Endodermal cell (in vitro differentiated cells): Measurements from ENCODE around the gene GRID1. TPM values are rescaled to one million over a fixed set of nuclear protein-coding genes. Genes with fewer than 3 reads are reported as not detected.

Source experiments
- DNase-seq: peaks from one replicate; pipeline ENCODE4 v3.0.0-alpha.2; 2017
- H3K27ac ChIP-seq: 2 replicates; pipeline ENCODE4 v1.5.1; 2013; ENCODE audit warnings: mild to moderate bottlenecking, low read depth, low read length, moderate library complexity
- H3K27me3 ChIP-seq: 2 replicates; pipeline ENCODE4 v1.6.1; 2013; ENCODE audit warnings: mild to moderate bottlenecking, low read length, moderate library complexity; ENCODE audit not compliant: insufficient read depth, control insufficient read depth, poor library complexity, severe bottlenecking
- H3K36me3 ChIP-seq: 2 replicates; pipeline ENCODE4 v1.7.0; 2013; ENCODE audit warnings: mild to moderate bottlenecking, low read length, moderate library complexity; ENCODE audit not compliant: control insufficient read depth, insufficient read depth
- H3K4me1 ChIP-seq: one replicate; pipeline ENCODE4 v1.7.0; 2013; ENCODE audit warnings: low read length; ENCODE audit not compliant: control insufficient read depth, insufficient read depth
- H3K4me3 ChIP-seq: 2 replicates; pipeline ENCODE4 v1.5.1; 2013; ENCODE audit warnings: mild to moderate bottlenecking, low read length, moderate library complexity
- H3K9ac ChIP-seq: 2 replicates; pipeline ENCODE4 v1.6.1; 2013; ENCODE audit warnings: mild to moderate bottlenecking, low read length, moderate library complexity; ENCODE audit not compliant: poor library complexity, severe bottlenecking; ENCODE audit errors: extremely low read depth
- H3K9me3 ChIP-seq: 2 replicates; pipeline ENCODE4 v1.6.1; 2013; ENCODE audit warnings: mild to moderate bottlenecking, low read length, moderate library complexity; ENCODE audit not compliant: control insufficient read depth
- H3K27ac Mint-ChIP-seq: 2 replicates; pipeline ENCODE4 v1.8.0; 2020; ENCODE audit warnings: mixed read lengths
- H3K27me3 Mint-ChIP-seq: 2 replicates; pipeline ENCODE4 v1.8.0; 2021; ENCODE audit warnings: mild to moderate bottlenecking, mixed read lengths; ENCODE audit not compliant: insufficient read depth
- H3K36me3 Mint-ChIP-seq: 2 replicates; pipeline ENCODE4 v1.8.0; 2020; ENCODE audit warnings: low read depth, mixed read lengths
- H3K4me1 Mint-ChIP-seq: 2 replicates; pipeline ENCODE4 v1.8.0; 2020; ENCODE audit warnings: mixed read lengths
- H3K4me3 Mint-ChIP-seq: 2 replicates; pipeline ENCODE4 v1.8.0; 2020; ENCODE audit warnings: mild to moderate bottlenecking, moderate library complexity, mixed read lengths
- H3K9me3 Mint-ChIP-seq: 2 replicates; pipeline ENCODE4 v1.8.0; 2020; ENCODE audit warnings: mild to moderate bottlenecking, mixed read lengths
- CTCF ChIP-seq: fragments of 200-600 bp; sonication (generic); conservative IDR thresholded peaks from 2 replicates; pipeline ENCODE4 v1.5.0; 2021; ENCODE audit warnings: antibody characterized with exemption, mild to moderate bottlenecking
- WGBS, 2 experiments: methylation state at CpG; one replicate each; pipeline versions ENCODE4 v1.1.5 to v1.1.7; 2013; ENCODE audit warnings: missing lambda C conversion rate in 2 of 2, mixed read lengths in 1 of 2; ENCODE audit not compliant: insufficient coverage in 1 of 2, insufficient read length in 1 of 2; 5-methylcytosine and 5-hydroxymethylcytosine counted together
- total RNA-seq, 2 donors: library from RNA; stranded (reverse); fragmentation: NEBNext Ultra II Directional in 1 of 2; extraction: Animal tissue kit (Norgen Biotek cat#: 25700) in 1 of 2; gene quantifications; 2 replicates in 1 of 2; 3 replicates in 1 of 2; pipeline ENCODE4 v1.2.1, GENCODE V29; 2021

Gene GRID1
- total RNA-seq, 2 donors from 2014 or later = 0.13 to 0.53 TPM

GRCh38 chr10:86413046-86413728 lies 46.6 kb upstream of the GRID1 start:
- no peak overlapping the region for H3K4me3 Mint-ChIP-seq
- Histone ChIP-seq H3K27ac (no peak overlapping the region), H3K9ac (no peak overlapping the region), H3K4me1 (no peaks in the 10 kb centered on the region), H3K27me3 (no peaks in the 10 kb centered on the region), H3K4me3 (no peak overlapping the region), H3K9me3 (peaks cover 10% of the 10 kb centered on the region), H3K36me3 (no peaks in the 10 kb centered on the region)
- no peak for TF ChIP-seq CTCF
- no peaks in the 10 kb centered on the region for H3K4me1 Mint-ChIP-seq
- H3K36me3 Mint-ChIP-seq = no peaks in the 10 kb centered on the region
- WGBS, 2 experiments = 92 to 93% methylated on average over 3 to 5 of the region's 6 CpGs
- no peaks in the 10 kb centered on the region for H3K27me3 Mint-ChIP-seq
- no peak for DNase-seq
- H3K27ac Mint-ChIP-seq = no peak overlapping the region
- H3K9me3 Mint-ChIP-seq = peaks cover 8% of the 10 kb centered on the region

GRCh38 chr10:86411852-86412560 lies 45.4 kb upstream of the GRID1 start:
- Histone ChIP-seq H3K4me3 (no peak overlapping the region), H3K9me3 (peaks cover 10% of the 10 kb centered on the region)
- H3K36me3 Mint-ChIP-seq = no peaks in the 10 kb centered on the region

GRCh38 chr10:86411281-86411841 lies 44.8 kb upstream of the GRID1 start:
- H3K27ac ChIP-seq = no peak overlapping the region
- H3K27ac Mint-ChIP-seq = no peak overlapping the region
- peak overlapping the region; percentile 49 for H3K4me3 ChIP-seq
- no peaks in the 10 kb centered on the region for H3K36me3 ChIP-seq
- H3K9me3 Mint-ChIP-seq = peaks cover 8% of the 10 kb centered on the region
- H3K9ac ChIP-seq = no peak overlapping the region
- H3K27me3 Mint-ChIP-seq = no peaks in the 10 kb centered on the region
- H3K27me3 ChIP-seq = no peaks in the 10 kb centered on the region
- H3K4me1 ChIP-seq = no peaks in the 10 kb centered on the region
- H3K4me1 Mint-ChIP-seq = no peaks in the 10 kb centered on the region
- WGBS, 2 experiments = 89 to 96% methylated on average over 4 to 7 of the region's 7 CpGs
- DNase-seq = no peak
- H3K9me3 ChIP-seq = peaks cover 10% of the 10 kb centered on the region
- no peak for TF ChIP-seq CTCF
- no peaks in the 10 kb centered on the region for H3K36me3 Mint-ChIP-seq
- no peak overlapping the region for H3K4me3 Mint-ChIP-seq

More at GRCh38 chr10:86411852-86412560, 45.4 kb upstream of the GRID1 start:
- Mint-ChIP-seq H3K4me1 (no peaks in the 10 kb centered on the region), H3K27me3 (no peaks in the 10 kb centered on the region), H3K9me3 (peaks cover 8% of the 10 kb centered on the region), H3K27ac (no peak overlapping the region), H3K4me3 (no peak overlapping the region)
- Histone ChIP-seq H3K4me1 (no peaks in the 10 kb centered on the region), H3K27ac (no peak overlapping the region), H3K27me3 (no peaks in the 10 kb centered on the region), H3K36me3 (no peaks in the 10 kb centered on the region), H3K9ac (no peak overlapping the region)
- no peak for DNase-seq
- 87 to 97% methylated on average over 5 to 6 of the region's 6 CpGs for WGBS, 2 experiments
- TF ChIP-seq CTCF = no peak
